Right lobe of liver (tissue), 6 donors: ENCODE measurements around the gene TNFAIP6. TPM values are rescaled to one million over a fixed set of nuclear protein-coding genes. Genes with fewer than 3 reads are reported as not detected.
"Not testable (repeated sequence)": the region's sequence is repeated elsewhere in the genome, so short reads cannot be mapped to it uniquely, and the experiment has no call there.

Experiments
- ATAC-seq, 4 donors: fragments of 200-7000 bp; cut with Tn5 transposase; one replicate each; pipeline ENCODE4 v1.9.1; 2020; ENCODE audit warnings: mild to moderate bottlenecking in 4 of 4, moderate library complexity in 4 of 4
- DNase-seq, 3 donors: peaks; one replicate each; pipeline ENCODE4 v3.0.0-alpha.2; 2020
- H3K27ac ChIP-seq, 3 donors: fragments of 200-600 bp; one replicate each; pipeline ENCODE4 v1.8.0; 2022
- H3K27me3 ChIP-seq, 2 donors: fragments of 200-600 bp; one replicate each; pipeline ENCODE4 v1.8.0; 2022
- H3K36me3 ChIP-seq, 4 donors: fragments of 200-600 bp; sonication (generic) in 1 of 4; one replicate each; pipeline versions ENCODE4 v1.5.1 to v1.8.0; 2017 to 2022; ENCODE audit warnings: control low read depth in 1 of 4
- H3K4me1 ChIP-seq, 4 donors: fragments of 200-600 bp; sonication (generic) in 1 of 4; one replicate each; pipeline versions ENCODE4 v1.5.1 to v1.8.0; 2017 to 2022; ENCODE audit warnings: control low read depth in 1 of 4
- H3K4me3 ChIP-seq, 3 donors: fragments of 200-600 bp; one replicate each; pipeline ENCODE4 v1.8.0; 2022
- H3K9me3 ChIP-seq, 4 donors: fragments of 200-600 bp; sonication (generic) in 1 of 4; one replicate each; pipeline versions ENCODE4 v1.5.1 to v1.8.0; 2017 to 2022; ENCODE audit warnings: control low read depth in 1 of 4
- CTCF ChIP-seq, 4 donors: fragments of 200-600 bp in 3 of 4; fragments of 450-650 bp in 1 of 4; IDR thresholded peaks; one replicate each; pipeline versions ENCODE4 v1.5.1 to v1.8.0; 2016 to 2022; ENCODE audit warnings: antibody characterized with exemption in 4 of 4, mild to moderate bottlenecking in 2 of 4
- POLR2A ChIP-seq: fragments of 450-650 bp; IDR thresholded peaks from one replicate; pipeline ENCODE4 v1.6.1; 2017; ENCODE audit warnings: antibody characterized with exemption, mild to moderate bottlenecking
- WGBS: methylation state at CpG from one replicate; pipeline ENCODE4 v1.1.6; 2018; ENCODE audit warnings: low coverage, low lambda C conversion rate; ENCODE audit not compliant: insufficient coverage; ENCODE audit errors: missing lambda C conversion rate; 5-methylcytosine and 5-hydroxymethylcytosine counted together
- intact Hi-C, 2 donors: fragments of 100-400 bp; cut with DNase I; formaldehyde crosslinking; loops; one replicate each; pipeline versions ENCODE4 v1.11.2 to v1.14.1; 2022
- total RNA-seq, 6 experiments: library from RNA; depleted of rRNA in 2 of 6; stranded (reverse); fragments of >200 nt in 2 of 6; fragmentation: NEBNext Ultra II Directional in 3 of 6; extraction: Animal tissue kit (Norgen Biotek cat#: 25700) in 3 of 6; gene quantifications; one replicate each; pipeline versions ENCODE4 v1.1.0 to v1.2.4, GENCODE V29; 2016 to 2023
- donor health status: DM: no; HTN: yes; CAD: no.
- donor health status: DM: no; HTN: no; CAD: no.
- donor health status: DM: no; HTN: no; CAD: no.
- donor health status: DM: no; HTN: yes; CAD: no.
- donor health status: DM: no; HTN: yes; CAD: no.

TNFAIP6 gene
- total RNA-seq, 6 experiments from 2014 or later = 0.15 to 0.31 TPM; not detected in 4

- 21% methylated on average over 1 of the region's 1 CpG for WGBS
- no peak overlapping the region for H3K4me3 ChIP-seq
- no peaks in the 10 kb centered on the region for H3K9me3 ChIP-seq
- no peaks in the 10 kb centered on the region for H3K27me3 ChIP-seq
- DNase-seq (no peak), ATAC-seq (no peak)
- H3K4me1 ChIP-seq = no peaks in the 10 kb centered on the region
- TF ChIP-seq POLR2A (no peak), CTCF (IDR thresholded peaks at IDR 0.05) (no peak)
- no peak overlapping the region for H3K27ac ChIP-seq
- intact Hi-C loops = no loop called here
- H3K36me3 ChIP-seq = no peaks in the 10 kb centered on the region
Measured at GRCh38 chr2:151337643-151338042, 19.7 kb upstream of the TNFAIP6 start.

GRCh38 chr2:151338115-151338514 is 19.3 kb upstream of the TNFAIP6 start:
- no peaks in the 10 kb centered on the region for H3K4me1 ChIP-seq
- DNase-seq (no peak), ATAC-seq (no peak)
- H3K9me3 ChIP-seq = no peaks in the 10 kb centered on the region
- intact Hi-C loops = no loop called here
- H3K4me3 ChIP-seq = no peak overlapping the region
- H3K36me3 ChIP-seq = no peaks in the 10 kb centered on the region
- 59% methylated on average over 3 of the region's 3 CpGs for WGBS
- no peak for TF ChIP-seq POLR2A
- TF ChIP-seq CTCF (IDR thresholded peaks at IDR 0.05) = no peak
- no peaks in the 10 kb centered on the region for H3K27me3 ChIP-seq
- no peak overlapping the region for H3K27ac ChIP-seq

- 86% methylated on average over 2 of the region's 2 CpGs for WGBS
- TF ChIP-seq POLR2A = no peak
- TF ChIP-seq CTCF (IDR thresholded peaks at IDR 0.05) = no peak
- Histone ChIP-seq H3K4me1 (no peaks in the 10 kb centered on the region), H3K36me3 (no peaks in the 10 kb centered on the region), H3K27ac (no peak overlapping the region), H3K9me3 (no peaks in the 10 kb centered on the region), H3K27me3 (no peaks in the 10 kb centered on the region), H3K4me3 (no peak overlapping the region)
- ATAC-seq (no peak), DNase-seq (no peak)
- intact Hi-C loops = no loop called here
Measured at GRCh38 chr2:151343073-151343472, 14.3 kb upstream of the TNFAIP6 start.

GRCh38 chr2:151344191-151344590 is 13.2 kb upstream of the TNFAIP6 start:
- H3K27me3 ChIP-seq, H3K4me1 ChIP-seq, H3K9me3 ChIP-seq, ATAC-seq, H3K36me3 ChIP-seq, intact Hi-C loops, H3K27ac ChIP-seq, DNase-seq, H3K4me3 ChIP-seq: not testable (repeated sequence)
- 75% methylated on average over 1 of the region's 4 CpGs for WGBS

DNA sequence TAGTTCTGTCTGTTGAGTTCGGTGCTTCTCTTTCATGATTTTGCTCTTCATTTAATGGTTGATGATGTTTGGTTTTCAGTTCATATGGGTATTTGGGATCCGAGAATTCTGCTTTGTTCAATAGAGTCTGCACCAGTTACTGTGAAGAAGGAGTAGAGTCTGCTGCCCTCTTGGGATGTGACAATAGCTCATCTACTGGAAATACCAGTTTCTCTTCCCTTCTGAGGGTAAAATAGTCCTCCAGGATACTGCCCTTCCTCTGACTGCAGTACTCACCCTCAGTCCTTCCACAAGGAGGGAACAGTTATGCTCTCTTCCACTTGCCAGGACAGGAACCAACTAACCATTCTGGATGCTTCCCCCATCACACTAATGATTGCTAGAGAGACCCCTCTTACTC is 12.5 kb upstream of the TNFAIP6 start:
- intact Hi-C loops = no loop called here
- Histone ChIP-seq H3K9me3 (no peaks in the 10 kb centered on the region), H3K4me3 (no peak overlapping the region), H3K27ac (no peak overlapping the region), H3K4me1 (no peaks in the 10 kb centered on the region), H3K36me3 (no peaks in the 10 kb centered on the region), H3K27me3 (no peaks in the 10 kb centered on the region)
- WGBS = 79% methylated on average over 2 of the region's 2 CpGs
- DNase-seq (no peak), ATAC-seq (no peak)
- TF ChIP-seq POLR2A (no peak), CTCF (IDR thresholded peaks at IDR 0.05) (no peak)
